ENCODE data around the gene CRCP. TPM values are rescaled to one million over a fixed set of nuclear protein-coding genes. Genes with fewer than 3 reads are reported as not detected.

The CRCP gene
- total and polyA plus RNA-seq, 2 of the 13 experiments (the other 11 are each of a cell fraction or from before 2014, with no cell fraction given) = 22.7 to 31.0 TPM

DNA sequence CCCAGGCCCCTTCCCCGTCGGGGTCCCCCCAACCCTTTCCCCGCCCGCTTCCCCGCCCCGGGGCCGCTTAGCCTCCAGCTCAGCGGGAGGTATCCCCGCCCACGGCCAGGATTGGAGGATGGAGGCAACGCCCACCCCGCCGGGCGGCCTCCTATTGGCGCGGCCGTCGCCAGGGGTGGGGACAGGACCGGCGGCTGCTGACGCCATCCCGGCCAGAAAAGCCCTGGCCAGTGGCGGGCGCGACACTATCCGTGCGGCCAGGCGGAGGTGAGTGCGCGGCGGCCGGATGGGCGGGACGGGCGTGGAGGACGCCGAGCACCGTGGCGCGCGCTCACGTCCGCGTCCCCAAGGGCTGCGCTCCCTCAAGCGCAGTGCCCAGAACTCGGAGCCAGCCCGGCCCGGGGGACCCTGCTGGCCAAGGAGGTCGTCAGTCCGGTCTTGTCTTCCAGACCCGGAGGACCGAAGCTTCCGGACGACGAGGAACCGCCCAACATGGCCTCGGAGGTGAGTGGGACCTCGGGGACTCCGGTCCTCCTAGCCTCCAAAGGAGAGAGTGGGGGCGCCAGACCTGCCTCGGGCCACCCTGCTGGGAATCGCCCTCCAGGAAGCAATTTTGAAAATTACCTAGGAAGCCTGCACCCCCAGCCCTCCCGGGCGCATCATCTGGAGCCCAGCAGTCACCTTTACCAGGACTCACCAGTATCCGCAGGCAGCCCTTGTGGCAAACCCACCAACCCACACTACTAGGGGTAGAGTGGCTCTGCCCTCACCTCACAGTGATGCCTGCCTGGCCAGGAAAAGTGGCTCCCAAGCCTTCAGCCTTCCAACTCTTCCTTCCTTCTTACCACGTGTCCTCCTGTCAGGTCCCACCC lies 38.8 kb upstream of the CRCP start, which contains the start of gene ASL (continued):
- TF ChIP-seq, protein P1, sequence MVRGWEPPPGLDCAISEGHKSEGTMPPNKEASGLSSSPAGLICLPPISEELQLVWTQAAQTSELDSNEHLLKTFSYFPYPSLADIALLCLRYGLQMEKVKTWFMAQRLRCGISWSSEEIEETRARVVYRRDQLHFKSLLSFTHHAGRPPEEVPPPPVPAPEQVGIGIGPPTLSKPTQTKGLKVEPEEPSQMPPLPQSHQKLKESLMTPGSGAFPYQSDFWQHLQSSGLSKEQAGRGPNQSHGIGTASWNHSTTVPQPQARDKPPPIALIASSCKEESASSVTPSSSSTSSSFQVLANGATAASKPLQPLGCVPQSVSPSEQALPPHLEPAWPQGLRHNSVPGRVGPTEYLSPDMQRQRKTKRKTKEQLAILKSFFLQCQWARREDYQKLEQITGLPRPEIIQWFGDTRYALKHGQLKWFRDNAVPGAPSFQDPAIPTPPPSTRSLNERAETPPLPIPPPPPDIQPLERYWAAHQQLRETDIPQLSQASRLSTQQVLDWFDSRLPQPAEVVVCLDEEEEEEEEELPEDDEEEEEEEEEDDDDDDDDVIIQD (CRISPR knock-in tag; IDR thresholded peaks at IDR 0.05; ENCODE audit: low read depth) = 0 out of 2 replicates have a peak, but pooled peaks have one; percentile 38
- 0 out of 2 replicates have a peak, but pooled peaks have one; percentile 51 for TF ChIP-seq ZBTB42 (CRISPR knock-in tag; IDR thresholded peaks at IDR 0.05)
- peak; percentile 70 for TF ChIP-seq HNRNPLL (IDR thresholded peaks at IDR 0.05; ENCODE audit: low read depth, low read length, poor library complexity, severe bottlenecking)
- peak; percentile 72; the same call in 1 of the 2 replicates for TF ChIP-seq ZNF776 (CRISPR knock-in tag; IDR thresholded peaks at IDR 0.05)
- TF ChIP-seq, protein P2, sequence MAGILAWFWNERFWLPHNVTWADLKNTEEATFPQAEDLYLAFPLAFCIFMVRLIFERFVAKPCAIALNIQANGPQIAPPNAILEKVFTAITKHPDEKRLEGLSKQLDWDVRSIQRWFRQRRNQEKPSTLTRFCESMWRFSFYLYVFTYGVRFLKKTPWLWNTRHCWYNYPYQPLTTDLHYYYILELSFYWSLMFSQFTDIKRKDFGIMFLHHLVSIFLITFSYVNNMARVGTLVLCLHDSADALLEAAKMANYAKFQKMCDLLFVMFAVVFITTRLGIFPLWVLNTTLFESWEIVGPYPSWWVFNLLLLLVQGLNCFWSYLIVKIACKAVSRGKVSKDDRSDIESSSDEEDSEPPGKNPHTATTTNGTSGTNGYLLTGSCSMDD (CRISPR knock-in tag; IDR thresholded peaks at IDR 0.05) = 0 out of 2 replicates have a peak, but pooled peaks have one; percentile 61

DNA sequence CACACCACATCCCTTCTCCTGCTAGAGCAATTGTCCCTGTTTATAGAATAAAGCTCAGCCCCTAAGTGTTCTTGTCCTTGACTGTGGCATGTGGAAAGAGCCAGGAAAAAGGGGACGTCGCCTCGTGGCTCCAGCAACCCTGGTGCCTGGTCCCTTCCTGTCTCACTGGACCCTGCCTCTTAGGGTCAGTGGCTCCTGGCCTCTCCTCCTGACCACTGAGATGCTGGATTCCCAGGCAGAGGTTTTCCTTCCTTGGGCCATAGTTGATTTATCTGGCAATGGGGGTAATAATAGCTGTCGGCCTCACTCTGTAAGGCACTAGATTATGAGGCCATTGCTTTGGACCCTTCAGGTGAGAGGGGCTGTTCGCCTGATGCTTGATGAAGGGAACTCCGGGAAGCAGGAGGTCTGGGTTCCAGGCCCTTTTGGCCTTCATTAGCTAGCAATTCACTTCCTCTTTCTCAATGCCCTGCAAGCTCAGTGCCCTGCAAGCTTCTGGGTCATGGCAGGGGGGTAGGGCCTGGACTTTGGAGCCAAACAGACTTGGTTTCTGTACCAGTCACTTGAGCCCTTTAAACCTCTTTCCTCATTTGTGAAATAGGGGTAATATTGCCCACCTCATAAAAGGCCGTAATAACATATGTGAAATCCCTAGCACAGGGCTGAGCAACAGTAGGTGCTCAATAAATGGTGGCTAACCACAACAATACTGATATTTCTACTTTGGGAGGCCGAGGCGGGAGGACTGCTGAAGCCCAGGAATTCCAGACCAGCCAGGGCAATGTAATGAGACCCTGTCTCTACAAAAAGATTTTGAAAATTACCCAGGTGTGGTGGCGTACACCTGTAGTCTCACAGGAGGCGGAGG lies 38.0 kb upstream of the CRCP start:
- BruUV-seq (replicated peaks) = no TSS peak
- peak overlapping the region; percentile 96 for H3K4me2 ChIP-seq (ENCODE audit: low read depth, low read length)
- H2AFZ ChIP-seq (ENCODE audit: low read length) = no peak overlapping the region
- FAIRE-seq (peak; percentile 66), DNase-seq (ENCODE audit: low spot score) (peak; percentile 70), ATAC-seq (peak; percentile 12)
- in situ Hi-C loops (cut with HindIII; ENCODE audit: extremely low pct_ligation_motif_present, low pct_unique_long_range_greater_than_20kb) = no loop called here
- H4K20me1 ChIP-seq (ENCODE audit: insufficient read depth, low read length) = no peaks in the 10 kb centered on the region
- ChIA-PET CTCF (ENCODE audit: low intra/inter-chr PET ratio, low total read pairs) (interaction anchor here (1.3 kb wide), 1 partner anchor 27 kb away, joined by 3 read pairs; no protein-coding TSS in a partner anchor), POLR2A (interaction anchor here (0.5 to 2.8 kb wide), 17 partner anchors 9 to 450 kb away, joined by 3 to 36 read pairs (median 3); partner anchors contain the start of gene CRCP)
- no peaks in the 10 kb centered on the region for H3K9me3 ChIP-seq (ENCODE audit: low read length)
- peak overlapping the region; percentile 65 for H3K27ac ChIP-seq (ENCODE audit: extremely low read length, insufficient read depth, low read length)
- WGBS (ENCODE audit: low lambda C conversion rate) = 46% methylated on average over 9 of the region's 11 CpGs
- peak overlapping the region; percentile 84 to 95 (median 85) for H3K4me3 ChIP-seq (replicated peaks in 1 of 3; ENCODE audit: insufficient read depth in 1 of 3, low read depth in 2 of 3, low read length in 3 of 3)
- H3K9ac ChIP-seq (ENCODE audit: insufficient read depth, low read depth, low read length) = peak overlapping the region; percentile 79
- peaks cover 26% of the 10 kb centered on the region for H3K4me1 ChIP-seq (ENCODE audit: insufficient read depth, low read length)
- H3K36me3 ChIP-seq (replicated peaks in 1 of 2; ENCODE audit: control insufficient read depth in 1 of 2, insufficient read depth in 2 of 2, low read length in 2 of 2) = peaks cover 4 to 12% of the 10 kb centered on the region in 2 experiments; a peak in 2 of 5 replicates
- peaks cover 13% of the 10 kb centered on the region for H3K79me2 ChIP-seq (ENCODE audit: insufficient read depth, low read length)
- H3K27me3 ChIP-seq (ENCODE audit: control insufficient read depth in 1 of 2, insufficient read depth in 2 of 2, low read length in 2 of 2) = peaks cover 0 to 3% of the 10 kb centered on the region in 2 experiments; a peak in 1 of 5 replicates
- intact Hi-C loops (cut with micrococcal nuclease; ENCODE audit: unreplicated experiment) = loop anchor here (5.0 kb wide), 1 partner anchor 36 kb away; the partner anchor contains the start of gene CRCP
- no peak for TF ChIP-seq ZNF180 (CRISPR knock-in tag; IDR thresholded peaks at IDR 0.05; ENCODE audit: borderline replicate concordance, low read depth)
- no peak for TF ChIP-seq ZNF3 (CRISPR knock-in tag; IDR thresholded peaks at IDR 0.05)
- TF ChIP-seq FOXK1 (CRISPR knock-in tag; IDR thresholded peaks at IDR 0.05; ENCODE audit: borderline replicate concordance, low read depth) = 0 out of 2 replicates have a peak, but pooled peaks have one; percentile 4
- TF ChIP-seq SMARCE1 (IDR thresholded peaks at IDR 0.05; ENCODE audit: borderline replicate concordance) = no peak
- TF ChIP-seq ZFAT (CRISPR knock-in tag; conservative IDR thresholded peaks at IDR 0.05) = no peak
- TF ChIP-seq, protein P3, sequence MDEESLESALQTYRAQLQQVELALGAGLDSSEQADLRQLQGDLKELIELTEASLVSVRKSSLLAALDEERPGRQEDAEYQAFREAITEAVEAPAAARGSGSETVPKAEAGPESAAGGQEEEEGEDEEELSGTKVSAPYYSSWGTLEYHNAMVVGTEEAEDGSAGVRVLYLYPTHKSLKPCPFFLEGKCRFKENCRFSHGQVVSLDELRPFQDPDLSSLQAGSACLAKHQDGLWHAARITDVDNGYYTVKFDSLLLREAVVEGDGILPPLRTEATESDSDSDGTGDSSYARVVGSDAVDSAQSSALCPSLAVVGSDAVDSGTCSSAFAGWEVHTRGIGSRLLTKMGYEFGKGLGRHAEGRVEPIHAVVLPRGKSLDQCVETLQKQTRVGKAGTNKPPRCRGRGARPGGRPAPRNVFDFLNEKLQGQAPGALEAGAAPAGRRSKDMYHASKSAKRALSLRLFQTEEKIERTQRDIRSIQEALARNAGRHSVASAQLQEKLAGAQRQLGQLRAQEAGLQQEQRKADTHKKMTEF (CRISPR knock-in tag; IDR thresholded peaks at IDR 0.05) = 0 out of 2 replicates have a peak, but pooled peaks have one; percentile 36
- TF ChIP-seq, protein P4, sequence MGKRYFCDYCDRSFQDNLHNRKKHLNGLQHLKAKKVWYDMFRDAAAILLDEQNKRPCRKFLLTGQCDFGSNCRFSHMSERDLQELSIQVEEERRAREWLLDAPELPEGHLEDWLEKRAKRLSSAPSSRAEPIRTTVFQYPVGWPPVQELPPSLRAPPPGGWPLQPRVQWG (CRISPR knock-in tag; IDR thresholded peaks at IDR 0.05; ENCODE audit: borderline replicate concordance, low read depth) = no peak
- no peak for TF ChIP-seq PITX1 (CRISPR knock-in tag; IDR thresholded peaks at IDR 0.05)
- TF ChIP-seq ZFX (CRISPR knock-in tag; IDR thresholded peaks at IDR 0.05; ENCODE audit: low read depth) = peak; percentile 27; the same call in 1 of the 2 replicates
- TF ChIP-seq ZNF317 (CRISPR knock-in tag; IDR thresholded peaks at IDR 0.05) = 0 out of 2 replicates have a peak, but pooled peaks have one; percentile 64

All from HepG2 (cell line).